ENCODE measurements around the gene MAPKAPK2. TPM values are rescaled to one million over a fixed set of nuclear protein-coding genes. Genes with fewer than 3 reads are reported as not detected.

MAPKAPK2 gene
- total RNA-seq, 4 donors from 2014 or later, result 49.6 to 92.4 (median 59.6) TPM

DNA sequence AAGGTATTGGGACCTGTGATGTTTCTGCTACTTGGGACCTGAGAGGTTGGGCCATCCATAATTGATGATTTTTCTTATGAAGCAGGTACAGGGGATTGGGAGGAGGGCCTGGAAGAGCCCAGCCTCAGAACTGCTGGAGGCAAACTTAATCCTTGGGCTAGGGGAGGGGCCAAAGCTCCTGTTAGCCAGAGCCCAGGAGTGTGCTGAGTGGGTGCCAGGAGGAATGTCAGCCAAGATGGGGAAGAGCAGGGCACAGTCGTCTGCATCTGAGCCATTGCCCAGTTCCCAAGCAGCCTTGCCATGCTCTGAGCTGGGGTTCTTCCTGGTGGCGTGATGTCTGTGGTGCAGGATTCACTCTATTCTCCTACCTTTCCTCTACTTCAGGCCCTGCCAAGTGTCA is 5.8 kb downstream of the MAPKAPK2 start:
- Histone ChIP-seq H3K9me3 (no peaks in the 10 kb centered on the region), H3K4me3 (no peak overlapping the region), H3K27ac (no peak overlapping the region), H3K36me3 (no peaks in the 10 kb centered on the region), H3K4me1 (peaks cover 0 to 80% (median 23%) of the 10 kb centered on the region in 4 donors), H3K27me3 (no peaks in the 10 kb centered on the region)
- TF ChIP-seq POLR2A (IDR thresholded peaks at IDR 0.05), result no peak
- TF ChIP-seq, protein P1, sequence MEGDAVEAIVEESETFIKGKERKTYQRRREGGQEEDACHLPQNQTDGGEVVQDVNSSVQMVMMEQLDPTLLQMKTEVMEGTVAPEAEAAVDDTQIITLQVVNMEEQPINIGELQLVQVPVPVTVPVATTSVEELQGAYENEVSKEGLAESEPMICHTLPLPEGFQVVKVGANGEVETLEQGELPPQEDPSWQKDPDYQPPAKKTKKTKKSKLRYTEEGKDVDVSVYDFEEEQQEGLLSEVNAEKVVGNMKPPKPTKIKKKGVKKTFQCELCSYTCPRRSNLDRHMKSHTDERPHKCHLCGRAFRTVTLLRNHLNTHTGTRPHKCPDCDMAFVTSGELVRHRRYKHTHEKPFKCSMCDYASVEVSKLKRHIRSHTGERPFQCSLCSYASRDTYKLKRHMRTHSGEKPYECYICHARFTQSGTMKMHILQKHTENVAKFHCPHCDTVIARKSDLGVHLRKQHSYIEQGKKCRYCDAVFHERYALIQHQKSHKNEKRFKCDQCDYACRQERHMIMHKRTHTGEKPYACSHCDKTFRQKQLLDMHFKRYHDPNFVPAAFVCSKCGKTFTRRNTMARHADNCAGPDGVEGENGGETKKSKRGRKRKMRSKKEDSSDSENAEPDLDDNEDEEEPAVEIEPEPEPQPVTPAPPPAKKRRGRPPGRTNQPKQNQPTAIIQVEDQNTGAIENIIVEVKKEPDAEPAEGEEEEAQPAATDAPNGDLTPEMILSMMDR (IDR thresholded peaks at IDR 0.05), result no peak
- no peak for DNase-seq

- no peak for TF ChIP-seq POLR2A (IDR thresholded peaks at IDR 0.05)
- TF ChIP-seq, protein P1 (IDR thresholded peaks at IDR 0.05), result no peak
- no peaks in the 10 kb centered on the region for H3K27me3 ChIP-seq
- peak overlapping the region in 3 of 4 donors; percentile 1 to 73 (median 6) for H3K27ac ChIP-seq
- H3K4me3 ChIP-seq, result no peak overlapping the region
- no peak for DNase-seq
- H3K4me1 ChIP-seq, result peaks cover 0 to 80% (median 22%) of the 10 kb centered on the region in 4 donors
- H3K9me3 ChIP-seq, result no peaks in the 10 kb centered on the region
- no peaks in the 10 kb centered on the region for H3K36me3 ChIP-seq
These were observed 6.9 kb downstream of the MAPKAPK2 start for GRCh38 chr1:206691604-206692003.

DNA sequence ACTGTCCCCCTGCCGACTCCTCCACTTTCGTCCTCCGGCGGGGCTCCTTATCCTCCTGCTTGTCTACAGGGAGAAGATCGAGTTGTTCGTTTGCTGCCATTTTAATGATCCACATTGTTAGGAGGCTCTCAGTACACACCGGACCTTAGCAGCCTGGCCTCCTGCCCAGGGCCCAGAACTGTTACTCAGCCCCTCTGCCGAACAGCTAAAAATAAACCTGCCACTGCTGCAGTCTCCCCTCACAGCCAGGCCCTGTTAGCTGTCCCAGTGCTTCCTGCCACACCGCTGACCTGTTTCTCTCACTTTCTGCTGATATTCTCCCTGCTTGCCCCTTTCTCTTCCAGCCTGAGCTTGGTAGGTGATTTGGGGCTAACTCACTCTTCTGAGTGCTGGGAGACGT is 8.3 kb downstream of the MAPKAPK2 start:
- DNase-seq, result no peak
- Histone ChIP-seq H3K27me3 (no peaks in the 10 kb centered on the region), H3K4me1 (peaks cover 0 to 80% (median 14%) of the 10 kb centered on the region in 4 donors), H3K4me3 (no peak overlapping the region), H3K9me3 (no peaks in the 10 kb centered on the region), H3K27ac (peak overlapping the region; percentile 1 to 73 (median 36)), H3K36me3 (no peaks in the 10 kb centered on the region)
- TF ChIP-seq POLR2A (IDR thresholded peaks at IDR 0.05), result no peak
- TF ChIP-seq, protein P1 (IDR thresholded peaks at IDR 0.05), result no peak

- Histone ChIP-seq H3K4me3 (no peak overlapping the region), H3K36me3 (no peaks in the 10 kb centered on the region), H3K4me1 (peaks cover 0 to 76% (median 14%) of the 10 kb centered on the region in 4 donors), H3K27me3 (no peaks in the 10 kb centered on the region), H3K27ac (peak overlapping the region; percentile 1 to 73 (median 36)), H3K9me3 (no peaks in the 10 kb centered on the region)
- DNase-seq, result no peak
- no peak for TF ChIP-seq POLR2A (IDR thresholded peaks at IDR 0.05)
- TF ChIP-seq, protein P1 (IDR thresholded peaks at IDR 0.05), result no peak
These were observed 8.9 kb downstream of the MAPKAPK2 start for GRCh38 chr1:206693592-206693991.

DNA sequence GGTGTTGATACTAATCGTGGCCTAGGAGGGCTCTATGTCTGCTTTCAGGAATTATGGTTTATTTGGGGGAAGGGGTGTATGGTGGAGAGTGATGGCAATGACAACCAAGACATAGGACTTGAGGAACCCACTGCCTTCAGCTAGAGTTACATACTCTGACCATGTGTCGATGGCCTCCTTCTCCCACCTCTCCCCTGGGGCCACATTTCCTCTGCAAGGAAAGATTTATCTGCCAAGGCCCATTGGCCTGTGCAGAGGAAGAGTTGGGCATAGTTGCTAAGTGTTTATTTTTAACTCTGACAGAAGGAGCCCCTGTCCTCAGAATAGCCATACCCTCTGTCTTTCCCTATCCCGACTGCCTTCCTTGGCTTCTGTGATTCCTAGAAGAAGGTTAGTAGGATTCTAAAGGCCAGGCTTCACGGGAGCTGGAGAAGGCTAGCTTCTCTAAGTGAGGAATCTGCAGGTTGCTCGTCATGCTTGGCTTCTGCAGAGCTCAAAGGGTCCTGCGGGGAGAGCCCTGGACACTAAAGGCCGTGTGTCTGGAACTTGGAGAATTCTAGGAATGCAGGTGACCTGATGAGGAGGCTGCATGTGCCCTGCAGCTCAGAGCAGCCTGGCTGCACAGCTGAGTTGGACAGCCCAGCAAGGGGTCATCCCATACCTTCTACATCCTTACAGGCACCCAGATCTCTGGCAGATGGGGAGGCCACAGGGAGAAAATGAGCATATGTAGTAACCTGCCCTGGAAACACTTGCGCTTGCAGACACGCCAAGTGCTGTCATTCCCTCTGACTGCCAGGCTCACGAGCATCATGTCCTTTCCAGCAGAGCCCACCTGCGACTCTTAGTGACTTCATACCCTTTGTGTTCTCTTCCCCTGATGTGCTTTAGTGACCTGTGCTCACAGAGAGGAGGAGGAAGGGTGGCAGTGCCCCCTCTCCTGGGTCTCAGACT is 9.7 kb downstream of the MAPKAPK2 start:
- DNase-seq, result no peak
- Histone ChIP-seq H3K4me1 (peaks cover 0 to 76% (median 16%) of the 10 kb centered on the region in 4 donors), H3K4me3 (no peak overlapping the region), H3K9me3 (no peaks in the 10 kb centered on the region), H3K36me3 (no peaks in the 10 kb centered on the region), H3K27me3 (no peaks in the 10 kb centered on the region), H3K27ac (peak overlapping the region in 2 of 4 donors; percentile 38 to 73)
- TF ChIP-seq POLR2A (IDR thresholded peaks at IDR 0.05), result no peak
- TF ChIP-seq, protein P1 (IDR thresholded peaks at IDR 0.05), result no peak
